Spleen (tissue), 11 donors: Measurements from ENCODE around the gene ODF4. TPM values are rescaled to one million over a fixed set of nuclear protein-coding genes. Genes with fewer than 3 reads are reported as not detected.
"Not testable (repeated sequence)": the region's sequence is repeated elsewhere in the genome, so short reads cannot be mapped to it uniquely, and the experiment has no call there.

Experiments used
- DNase-seq: peaks from one replicate; pipeline ENCODE4 v3.0.0-alpha.2; 2020
- H3K27ac ChIP-seq, 8 donors: fragments of 200-600 bp; sonication (generic) in 7 of 8; 1 replicate in 4 of 8; 2 replicates in 4 of 8; pipeline versions ENCODE4 v1.5.0 to v1.8.0; 2016 to 2021; ENCODE audit warnings: inconsistent platforms in 4 of 8, mild to moderate bottlenecking in 4 of 8, moderate library complexity in 1 of 8
- H3K27me3 ChIP-seq, 7 donors: fragments of 200-600 bp; sonication (generic) in 6 of 7; replicated peaks in 1 of 7; 1 replicate in 4 of 7; 2 replicates in 3 of 7; pipeline versions ENCODE4 v1.5.0 to v1.8.0; 2016 to 2021; ENCODE audit warnings: inconsistent platforms in 3 of 7, mild to moderate bottlenecking in 1 of 7
- H3K36me3 ChIP-seq, 6 donors: fragments of 200-600 bp; sonication (generic) in 5 of 6; 1 replicate in 4 of 6; 2 replicates in 2 of 6; pipeline versions ENCODE4 v1.5.0 to v1.8.0; 2016 to 2021; ENCODE audit warnings: inconsistent platforms in 2 of 6
- H3K4me1 ChIP-seq, 6 donors: fragments of 200-600 bp; sonication (generic) in 5 of 6; 1 replicate in 3 of 6; 2 replicates in 3 of 6; pipeline versions ENCODE4 v1.5.0 to v1.8.0; 2016 to 2021; ENCODE audit warnings: inconsistent platforms in 3 of 6
- H3K4me3 ChIP-seq, 8 donors: fragments of 200-600 bp; sonication (generic) in 7 of 8; 1 replicate in 4 of 8; 2 replicates in 4 of 8; pipeline versions ENCODE4 v1.5.0 to v1.8.0; 2016 to 2021; ENCODE audit warnings: inconsistent platforms in 4 of 8, mild to moderate bottlenecking in 4 of 8, moderate library complexity in 2 of 8
- H3K9me3 ChIP-seq, 8 donors: fragments of 200-600 bp; sonication (generic) in 7 of 8; 1 replicate in 4 of 8; 2 replicates in 4 of 8; pipeline versions ENCODE4 v1.5.0 to v1.8.0; 2016 to 2021; ENCODE audit warnings: inconsistent platforms in 4 of 8
- CTCF ChIP-seq, 11 experiments: fragments of 200-600 bp in 7 of 11; fragments of 450-650 bp in 4 of 11; sonication (generic) in 4 of 11; IDR thresholded peaks in 8 of 11; conservative IDR thresholded peaks in 3 of 11; 1 replicate in 7 of 11; 2 replicates in 4 of 11; pipeline versions ENCODE4 v1.4.0 to v1.8.0; 2016 to 2021; ENCODE audit warnings: antibody characterized with exemption in 11 of 11, inconsistent platforms in 4 of 11, mild to moderate bottlenecking in 1 of 11
- POLR2A ChIP-seq, 3 donors: fragments of 450-650 bp; IDR thresholded peaks; one replicate each; pipeline ENCODE4 v1.5.1; 2017; ENCODE audit warnings: antibody characterized with exemption in 3 of 3, mild to moderate bottlenecking in 1 of 3
- POLR2AphosphoS5 ChIP-seq, 3 donors: sonication (generic); formaldehyde crosslinking; IDR thresholded peaks; one replicate each; pipeline ENCODE4 v1.5.1; 2017; ENCODE audit warnings: antibody characterized with exemption in 3 of 3
- WGBS, 5 donors: extraction: QIAGEN DNeasy Blood & Tissue Kit in 3 of 5; methylation state at CpG; one replicate each; pipeline versions ENCODE4 v1.1.5 to v1.1.7; 2013 to 2018; 5-methylcytosine and 5-hydroxymethylcytosine counted together
- intact Hi-C: fragments of 100-400 bp; cut with DNase I; formaldehyde crosslinking; loops from one replicate; pipeline ENCODE4 v1.15.0; 2023; ENCODE audit warnings: low total_unique reads
- polyA plus RNA-seq, 3 donors: library from polyadenylated mRNA; stranded (reverse); fragments of 200-250 nt; gene quantifications; one replicate each; pipeline ENCODE4 v1.2.1, GENCODE V29; 2013
- total RNA-seq, 7 donors: library from RNA; depleted of rRNA in 3 of 7; stranded (reverse); fragments of >200 nt in 3 of 7; fragmentation: NEBNext Ultra II Directional in 4 of 7; extraction: Animal tissue kit (Norgen Biotek cat#: 25700) in 4 of 7; gene quantifications; one replicate each; pipeline versions ENCODE4 v1.1.0 to v1.2.1, GENCODE V29; 2016 to 2021
- donor health status: healthy with polysubstance abuse.
- donor health status: DM: no; HTN: no; CAD: no; lungs with moderate emphysema.
- donor health status: DM: no; HTN: no; CAD: no.
- donor health status: Bipolar disorder and iron deficiency.
- donor health status: healthy.
- donor health status: DM: no; HTN: no; CAD: no.
- donor health status: DM: yes; HTN: yes; CAD: no.

The ODF4 gene
- total and polyA plus RNA-seq, 10 donors: not detected

DNA sequence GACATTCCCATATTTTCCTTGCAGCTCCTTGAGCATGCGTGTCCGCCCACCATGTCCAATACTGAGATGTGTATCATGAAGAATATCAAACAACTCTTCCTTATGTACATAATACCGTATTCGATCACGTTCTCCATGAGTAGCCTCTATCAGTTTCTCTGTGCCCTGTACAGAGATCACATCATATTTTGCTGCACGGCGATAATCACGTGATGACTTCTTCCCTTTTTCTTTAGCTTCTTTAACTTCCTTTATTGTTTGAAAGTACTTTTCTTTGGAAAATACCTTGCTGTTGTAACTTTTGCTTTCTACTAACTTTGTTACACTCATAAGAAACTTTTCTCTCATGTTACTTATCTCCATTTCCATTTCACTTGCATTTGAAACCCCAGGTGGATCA, 30.3 kb downstream of the ODF4 start:
- 52 to 65% (median 55%) methylated on average over 8 of the region's 8 CpGs for WGBS, 5 donors
- H3K36me3 ChIP-seq: peaks cover 0 to 39% (median 13%) of the 10 kb centered on the region in 6 donors
- H3K4me1 ChIP-seq: peaks cover 0 to 32% (median 13%) of the 10 kb centered on the region in 6 donors
- H3K9me3 ChIP-seq: no peaks in the 10 kb centered on the region
- no peak for DNase-seq
- H3K4me3 ChIP-seq: no peak overlapping the region
- TF ChIP-seq POLR2AphosphoS5 (IDR thresholded peaks at IDR 0.05) (no peak), CTCF (IDR thresholded peaks at IDR 0.05 in 8 of 11, conservative IDR thresholded peaks at IDR 0.05 in 3 of 11) (no peak), POLR2A (IDR thresholded peaks at IDR 0.05) (no peak)
- no peaks in the 10 kb centered on the region for H3K27me3 ChIP-seq
- intact Hi-C loops: no loop called here
- H3K27ac ChIP-seq: peak overlapping the region in 1 of 8 donors; percentile 40

- TF ChIP-seq POLR2AphosphoS5 (IDR thresholded peaks at IDR 0.05): no peak
- no peak for TF ChIP-seq POLR2A (IDR thresholded peaks at IDR 0.05)
- TF ChIP-seq CTCF (IDR thresholded peaks at IDR 0.05 in 8 of 11, conservative IDR thresholded peaks at IDR 0.05 in 3 of 11): no peak
- WGBS, 5 donors: 91 to 97% (median 93%) methylated on average over 4 of the region's 4 CpGs
- intact Hi-C loops: no loop called here
- Histone ChIP-seq H3K27ac (no peak overlapping the region), H3K4me3 (no peak overlapping the region), H3K4me1 (peaks cover 8 to 33% (median 22%) of the 10 kb centered on the region in 6 donors), H3K27me3 (no peaks in the 10 kb centered on the region), H3K9me3 (no peaks in the 10 kb centered on the region), H3K36me3 (peaks cover 0 to 40% (median 13%) of the 10 kb centered on the region in 6 donors)
- DNase-seq: no peak
Observed at GRCh38 chr17:8371786-8372185, 32.1 kb downstream of the ODF4 start.

DNA sequence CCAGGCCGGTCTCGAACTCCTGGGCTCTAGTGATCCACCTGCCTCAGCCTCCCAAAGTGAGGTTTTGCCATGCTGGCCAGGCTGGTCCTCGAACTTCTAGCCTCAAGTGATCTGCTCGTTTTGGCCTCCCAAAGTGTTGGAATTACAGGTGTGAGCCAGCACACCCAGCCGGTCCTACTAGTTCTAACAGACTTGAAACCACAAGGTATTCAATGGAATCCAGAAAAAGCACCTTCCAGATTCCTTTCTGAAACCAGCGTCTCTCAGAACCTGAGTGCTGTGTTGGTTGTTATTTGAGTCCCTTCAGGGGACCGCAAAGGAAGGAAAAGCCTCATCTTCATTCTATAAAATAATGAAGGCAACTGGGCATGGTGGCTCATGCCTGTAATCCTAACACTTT, 32.8 kb downstream of the ODF4 start:
- intact Hi-C loops: no loop called here
- WGBS, 5 donors: 92 to 97% (median 94%) methylated on average over 7 of the region's 7 CpGs
- H3K27ac ChIP-seq: no peak overlapping the region

DNA sequence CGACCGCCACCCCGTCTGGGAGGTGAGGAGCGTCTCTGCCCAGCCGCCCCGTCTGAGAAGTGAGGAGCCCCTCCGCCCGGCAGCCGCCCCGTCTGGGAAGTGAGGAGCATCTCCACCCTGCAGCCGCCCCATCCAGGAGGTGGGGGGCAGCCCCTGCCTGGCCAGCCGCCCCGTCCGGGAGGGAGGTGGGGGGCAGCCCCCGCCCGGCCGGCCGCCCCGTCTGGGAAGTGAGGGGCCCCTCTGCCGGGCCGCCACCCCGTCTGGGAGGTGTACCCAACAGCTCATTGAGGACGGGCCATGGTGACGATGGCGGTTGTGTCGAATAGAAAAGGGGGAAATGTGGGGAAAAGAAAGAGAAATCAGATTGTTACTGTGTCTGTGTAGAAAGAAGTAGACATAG, 34.2 kb downstream of the ODF4 start:
- H3K27me3 ChIP-seq, intact Hi-C loops, H3K4me3 ChIP-seq, H3K9me3 ChIP-seq, DNase-seq, H3K27ac ChIP-seq: not testable (repeated sequence)
- H3K36me3 ChIP-seq: peaks cover 0 to 51% (median 29%) of the 10 kb centered on the region in 6 donors
- 94 to 97% (median 96%) methylated on average over 12 to 26 of the region's 26 CpGs for WGBS, 5 donors
- peaks cover 10 to 50% (median 31%) of the 10 kb centered on the region in 6 donors for H3K4me1 ChIP-seq

More for the DNA sequence above, 32.8 kb downstream of the ODF4 start:
- Histone ChIP-seq H3K27me3 (no peaks in the 10 kb centered on the region), H3K4me1 (peaks cover 10 to 37% (median 27%) of the 10 kb centered on the region in 6 donors), H3K4me3 (no peak overlapping the region), H3K9me3 (no peaks in the 10 kb centered on the region), H3K36me3 (peaks cover 0 to 46% (median 17%) of the 10 kb centered on the region in 6 donors)
- TF ChIP-seq POLR2AphosphoS5 (IDR thresholded peaks at IDR 0.05) (no peak), CTCF (IDR thresholded peaks at IDR 0.05 in 8 of 11, conservative IDR thresholded peaks at IDR 0.05 in 3 of 11) (no peak), POLR2A (IDR thresholded peaks at IDR 0.05) (no peak)
- DNase-seq: no peak
